WI38 (cell line): ENCODE measurements around the gene NBEA.

Source experiments
- H3K4me3 ChIP-seq: 2 replicates; pipeline ENCODE4 v1.5.1; 2011; ENCODE audit warnings: low read depth, mild to moderate bottlenecking, control low read depth, low read length
- CTCF ChIP-seq: IDR thresholded peaks from 2 replicates; pipeline ENCODE4 v1.5.1; 2012; ENCODE audit warnings: low read depth, mild to moderate bottlenecking, control low read depth, low read length

NBEA gene

DNA sequence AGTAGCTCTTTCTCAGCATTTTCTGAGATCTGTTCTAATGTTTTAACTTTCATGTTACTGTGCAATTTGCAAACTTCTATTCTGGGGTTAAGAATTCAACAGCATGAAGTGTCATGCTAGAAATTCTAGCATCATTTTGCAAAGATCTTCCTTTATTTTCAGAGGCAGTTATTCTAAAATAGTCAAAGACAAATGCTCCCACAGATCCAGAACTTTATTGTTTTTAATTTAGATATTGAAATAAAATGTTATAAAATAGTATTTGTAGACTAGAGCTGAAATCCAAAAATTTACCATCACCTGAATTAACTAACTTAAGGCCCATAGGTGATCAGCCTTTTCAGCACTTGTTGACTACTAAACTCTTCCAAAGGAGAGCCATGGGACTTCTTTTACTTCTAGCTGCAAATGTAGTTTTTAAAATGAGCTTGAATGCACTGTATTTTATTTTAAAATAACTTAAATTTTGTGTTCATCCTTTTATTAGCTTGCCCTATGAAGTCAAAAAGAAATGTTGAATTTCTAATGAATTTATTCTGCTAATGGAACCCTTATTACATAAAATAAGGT, 531.2 kb downstream of the NBEA start:
- TF ChIP-seq CTCF, result no peak
- H3K4me3 ChIP-seq, result no peak overlapping the region

DNA sequence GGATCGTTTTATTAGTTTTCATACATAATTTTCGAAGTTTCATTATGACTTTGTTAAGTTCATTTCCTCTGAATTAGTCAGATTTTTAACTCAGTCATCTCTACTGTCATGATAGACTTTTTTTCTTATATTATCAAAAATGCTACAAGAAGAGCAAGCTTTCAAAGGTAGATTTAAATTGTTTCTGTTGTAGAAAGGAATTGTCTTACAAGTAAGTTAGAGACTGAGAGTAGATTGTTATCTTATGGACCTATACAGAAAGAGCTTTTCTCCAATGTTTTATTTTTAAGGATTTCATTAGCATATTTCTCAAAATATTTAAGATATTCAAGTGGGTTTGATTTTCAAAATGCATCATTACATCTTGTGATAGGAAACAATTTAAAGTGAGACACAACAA, 531.7 kb downstream of the NBEA start:
- H3K4me3 ChIP-seq, result no peak overlapping the region

GRCh38 chr13:35474496-35475211, 532.6 kb downstream of the NBEA start:
- no peak for TF ChIP-seq CTCF
- no peak overlapping the region for H3K4me3 ChIP-seq

More for the DNA sequence above, 531.7 kb downstream of the NBEA start:
- no peak for TF ChIP-seq CTCF

- TF ChIP-seq CTCF, result no peak
- H3K4me3 ChIP-seq, result no peak overlapping the region
Observed at GRCh38 chr13:35475212-35475959, 533.3 kb downstream of the NBEA start.

DNA sequence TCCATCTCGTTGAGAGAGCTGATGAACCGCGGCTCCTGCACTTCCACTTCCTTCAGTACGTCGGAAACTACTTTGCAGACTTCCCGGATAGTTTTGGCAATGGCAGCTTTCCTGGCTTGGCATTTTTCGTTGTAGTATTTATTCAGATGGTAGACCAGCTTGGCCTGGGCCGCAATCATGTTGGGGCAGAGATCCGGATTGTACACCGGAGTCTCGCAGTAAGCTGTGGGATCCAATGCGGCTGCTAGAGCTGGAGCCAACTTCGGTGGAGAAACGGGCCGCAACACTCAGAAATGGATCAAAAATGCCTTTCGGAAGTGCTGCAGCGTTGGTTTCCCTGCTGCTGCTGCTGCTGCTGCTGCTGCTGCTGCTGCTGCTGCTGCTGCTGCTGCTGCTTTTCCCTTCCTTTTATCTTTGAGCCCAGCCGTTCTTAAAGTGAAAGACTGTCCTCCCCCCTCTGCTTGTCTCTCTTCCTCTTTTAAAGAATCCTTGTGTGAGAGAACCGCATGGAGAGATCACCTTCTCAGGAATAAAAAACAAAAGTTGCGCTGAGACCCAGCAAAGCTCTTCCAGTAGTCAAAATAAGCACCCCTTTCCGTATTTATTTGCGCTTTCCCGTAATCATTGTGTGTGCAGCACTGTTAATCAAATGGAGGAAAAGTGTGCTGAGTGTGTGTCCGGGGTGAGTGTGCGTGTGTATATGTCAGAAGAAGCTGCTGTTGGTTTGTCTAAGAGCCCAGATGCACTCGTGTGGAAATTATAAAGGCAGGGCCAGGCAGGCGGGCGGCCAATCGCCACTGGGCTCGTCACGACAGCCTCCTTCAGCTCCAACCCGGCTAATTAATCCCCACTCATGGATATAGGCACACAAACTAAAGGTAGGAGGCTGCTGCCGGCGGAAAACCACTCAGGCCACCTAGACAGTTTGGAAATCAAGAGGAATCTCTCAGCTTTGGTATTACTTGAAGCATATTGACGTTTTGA, 534.2 kb downstream of the NBEA start, which contains the start of gene MAB21L1:
Gene MAB21L1, minus strand, starts transcription at position 730 of the 984 bp plus-strand sequence. Its CDS starts 551 bp downstream, at position 179.
- no peak for TF ChIP-seq CTCF
- H3K4me3 ChIP-seq, result no peak within 1 kb of the TSS

- no peak overlapping the region for H3K4me3 ChIP-seq
- no peak for TF ChIP-seq CTCF
Observed at GRCh38 chr13:35477386-35477946, 535.4 kb downstream of the NBEA start.
